Activated effector memory CD4-positive, alpha-beta T cell treated with anti-CD3 and anti-CD28 coated beads, Interleukin-2, amount 50 U/mL, for 16 hours (primary cell): ENCODE results near the gene SYNPO2.
"Not testable (repeated sequence)": the region's sequence is repeated elsewhere in the genome, so short reads cannot be mapped to it uniquely, and the experiment has no call there.

Experiments used
- DNase-seq: peaks from one replicate; pipeline ENCODE4 v3.0.0-alpha.2; 2020

The SYNPO2 gene

GRCh38 chr4:118888666-118889311, at the start of gene SYNPO2:
Gene SYNPO2 (plus strand): TSS chr4:118888854. CDS start chr4:118889037, 183 bp downstream.
- DNase-seq: peak; percentile 66

DNA sequence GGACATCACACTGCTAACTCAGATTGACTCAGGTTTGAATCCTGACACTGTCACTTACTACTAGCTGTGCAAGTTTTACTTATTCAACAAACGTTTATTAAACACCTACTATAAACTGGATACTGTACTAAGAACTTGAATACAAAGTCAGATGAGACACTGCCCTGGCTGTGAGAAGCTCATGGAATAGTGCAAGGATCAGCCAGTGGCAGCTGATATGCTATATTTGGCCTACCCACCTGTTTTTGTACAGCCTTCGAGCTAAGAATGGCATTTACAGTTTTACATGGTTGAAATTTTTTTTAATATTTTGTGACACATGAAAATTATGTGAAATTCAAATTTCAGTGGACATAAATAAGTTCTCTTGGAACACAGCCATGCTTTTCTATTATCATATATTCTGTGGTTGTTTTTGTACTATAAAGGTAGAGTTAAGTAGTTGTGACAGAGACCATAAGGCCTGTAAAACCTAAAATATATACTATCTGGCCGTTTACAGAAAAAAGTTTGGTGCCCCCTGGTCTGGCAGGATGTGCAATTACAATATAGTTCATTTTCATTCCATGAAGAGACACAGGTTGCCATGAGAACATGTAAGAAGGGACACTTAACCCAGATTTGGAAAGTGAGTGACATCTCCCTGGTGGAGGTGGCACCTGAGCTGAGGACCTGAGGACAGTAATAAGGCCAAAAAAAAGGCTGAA, 49.3 kb upstream of the SYNPO2 start:
- DNase-seq: no peak

DNA sequence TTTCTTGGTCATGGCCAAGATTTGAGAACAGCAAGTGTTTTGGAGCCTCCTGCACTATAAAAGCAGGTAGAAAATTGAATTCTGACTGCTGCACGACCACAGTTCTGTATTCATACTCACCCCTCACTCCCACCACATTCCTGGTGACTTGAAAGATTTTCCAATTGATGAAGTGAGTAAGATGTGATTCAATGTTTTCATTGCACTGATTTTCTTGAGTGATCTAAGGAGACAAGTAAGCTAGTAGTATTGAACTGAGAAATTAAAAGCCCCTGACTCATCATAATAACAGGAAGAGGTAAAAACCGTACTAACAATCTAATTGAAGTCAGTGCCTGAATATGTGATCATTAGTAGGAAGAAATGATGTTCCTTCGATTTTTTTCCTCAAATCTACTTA, 46.6 kb upstream of the SYNPO2 start:
- no peak for DNase-seq

DNA sequence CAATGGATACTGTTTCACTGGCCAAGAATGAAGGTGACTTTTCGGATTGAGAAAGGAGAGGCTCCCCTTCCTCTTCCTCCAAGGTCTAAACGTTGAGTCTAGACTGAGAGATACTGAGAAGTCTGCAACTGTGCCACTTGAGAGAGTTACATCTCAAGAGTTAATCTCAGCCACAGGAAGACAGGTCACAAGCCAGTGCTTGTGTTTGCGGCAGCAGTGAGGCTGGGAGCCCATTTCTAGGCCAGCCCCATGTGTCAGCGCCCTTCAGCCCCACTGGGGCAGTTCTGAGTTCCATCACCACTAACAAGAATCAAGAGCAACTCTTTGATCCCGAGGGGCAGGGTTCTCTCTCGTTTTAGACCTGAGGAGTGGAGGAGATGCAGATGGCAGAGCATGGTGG, 45.4 kb upstream of the SYNPO2 start:
- DNase-seq: no peak

DNA sequence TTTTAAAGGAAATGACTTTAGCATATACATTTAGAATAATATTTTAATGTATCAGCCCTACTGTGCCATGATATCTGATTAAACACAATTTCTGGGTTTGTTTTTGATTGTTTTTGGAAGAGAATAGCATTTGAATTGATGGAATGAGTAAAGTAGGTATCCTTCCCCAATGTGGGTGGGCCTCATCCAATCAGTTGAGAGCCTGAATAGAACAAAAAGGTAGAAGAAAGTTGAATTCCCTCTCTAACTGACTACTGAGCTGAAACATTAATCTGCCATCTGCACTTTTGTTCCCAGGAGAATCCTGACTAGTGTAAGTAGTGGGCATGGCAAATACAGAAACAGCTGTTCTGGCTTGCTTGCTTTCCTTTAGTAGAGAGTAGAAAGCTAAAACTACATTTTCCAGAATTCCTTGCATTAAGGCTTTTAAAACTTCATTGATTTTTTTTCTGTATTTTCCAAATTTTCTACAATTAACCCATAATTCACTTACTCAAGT, 43.1 kb upstream of the SYNPO2 start:
- no peak for DNase-seq

DNA sequence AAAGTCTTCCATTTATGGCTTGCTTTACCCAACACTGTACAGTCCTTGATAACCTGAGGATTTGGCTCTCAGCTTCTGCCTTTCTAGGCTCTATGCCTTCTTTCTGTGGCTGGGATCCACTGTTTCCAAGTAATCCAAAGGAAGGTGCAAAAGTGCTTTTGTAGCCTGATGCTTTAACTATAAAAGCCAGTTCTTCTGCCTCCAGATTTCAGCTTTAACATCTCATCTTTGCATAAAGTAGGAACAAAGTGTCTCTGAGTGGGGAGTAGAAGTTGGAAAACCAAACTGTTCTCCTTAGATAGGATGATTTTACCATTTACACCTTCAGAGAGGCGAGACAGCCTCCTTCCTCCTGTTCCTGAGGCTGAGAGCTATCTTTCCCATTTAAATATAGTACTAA, 41.7 kb upstream of the SYNPO2 start:
- DNase-seq: no peak

DNA sequence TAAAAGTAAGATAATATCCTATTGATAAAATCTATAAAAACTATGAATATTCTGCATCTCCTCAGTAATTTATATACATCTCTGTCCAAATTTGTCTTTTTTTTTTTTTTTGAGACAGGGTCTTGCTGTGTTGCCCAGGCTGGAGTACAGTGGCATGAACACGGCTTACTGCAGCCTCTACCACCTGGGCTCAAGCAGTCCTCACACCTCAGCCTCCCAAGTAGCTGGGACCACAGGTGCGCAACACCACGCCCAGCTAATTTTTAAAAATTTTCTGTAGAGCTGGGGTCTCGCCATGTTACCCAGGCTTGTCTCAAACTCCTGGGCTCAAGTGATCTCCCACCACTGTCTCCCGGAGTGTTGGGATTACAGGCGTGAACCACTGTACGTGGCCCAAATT, 40.4 kb upstream of the SYNPO2 start:
- no peak for DNase-seq

- no peak for DNase-seq
Observed at GRCh38 chr4:118848901-118849300, 39.8 kb upstream of the SYNPO2 start.

GRCh38 chr4:118849867-118850487, 38.7 kb upstream of the SYNPO2 start:
- DNase-seq: no peak

GRCh38 chr4:118850488-118851173, 38.0 kb upstream of the SYNPO2 start:
- DNase-seq: peak; percentile 71

DNA sequence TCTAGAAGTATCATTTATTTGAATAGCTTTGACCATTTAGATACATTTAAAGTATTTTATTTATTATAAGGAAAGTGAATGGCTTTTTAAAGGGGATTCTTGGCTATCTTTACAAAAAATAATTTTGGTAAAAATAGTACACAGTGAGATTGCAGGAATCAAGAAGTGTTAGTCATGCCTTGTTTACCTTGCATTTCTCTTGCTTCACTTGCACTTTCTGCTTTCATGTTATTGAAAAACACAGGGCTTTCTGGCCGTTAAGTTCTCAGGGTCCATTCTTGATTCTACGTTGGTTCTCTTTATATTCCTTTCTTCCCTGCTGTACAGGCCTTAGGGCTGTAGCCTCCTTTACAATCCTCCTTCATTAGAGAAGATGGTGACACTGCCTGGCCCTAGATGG, 30.9 kb upstream of the SYNPO2 start:
- DNase-seq: no peak

GRCh38 chr4:118858779-118859178, 29.9 kb upstream of the SYNPO2 start:
- DNase-seq: no peak

DNA sequence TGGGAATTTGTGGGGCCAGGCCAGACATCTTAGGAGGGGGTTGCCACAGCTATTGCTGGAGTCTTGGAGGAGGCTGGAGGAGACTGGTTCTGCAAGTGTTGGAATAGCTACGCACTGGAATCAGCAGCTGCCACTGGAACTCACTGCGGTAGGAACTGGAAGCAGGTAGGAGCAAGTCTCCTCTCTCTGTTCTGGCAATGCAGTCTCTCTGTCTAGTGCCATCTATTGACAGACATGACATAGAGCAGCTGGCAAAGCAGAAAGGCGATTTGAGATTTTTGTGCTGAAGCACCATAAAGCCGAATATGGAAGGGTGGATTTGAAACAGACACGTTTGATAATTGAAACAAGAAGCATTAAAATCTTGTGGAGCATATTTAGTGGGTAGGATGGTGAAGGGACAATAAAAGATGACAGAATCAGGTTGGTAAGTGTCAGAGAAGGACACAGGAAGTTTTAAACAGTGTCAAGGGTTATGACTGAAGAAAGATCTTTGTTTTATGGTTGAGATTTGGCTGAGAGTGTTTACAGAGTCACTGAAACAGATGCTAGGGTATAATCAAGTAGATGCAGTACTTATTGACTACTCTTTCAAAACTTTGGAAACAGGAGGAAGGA, 23.5 kb upstream of the SYNPO2 start:
- DNase-seq: no peak

- no peak for DNase-seq
Observed at GRCh38 chr4:118866442-118866841, 22.2 kb upstream of the SYNPO2 start.

GRCh38 chr4:118867311-118868067, 21.2 kb upstream of the SYNPO2 start:
- no peak for DNase-seq

- no peak for DNase-seq
Observed at GRCh38 chr4:118869808-118870342, 18.8 kb upstream of the SYNPO2 start.

DNA sequence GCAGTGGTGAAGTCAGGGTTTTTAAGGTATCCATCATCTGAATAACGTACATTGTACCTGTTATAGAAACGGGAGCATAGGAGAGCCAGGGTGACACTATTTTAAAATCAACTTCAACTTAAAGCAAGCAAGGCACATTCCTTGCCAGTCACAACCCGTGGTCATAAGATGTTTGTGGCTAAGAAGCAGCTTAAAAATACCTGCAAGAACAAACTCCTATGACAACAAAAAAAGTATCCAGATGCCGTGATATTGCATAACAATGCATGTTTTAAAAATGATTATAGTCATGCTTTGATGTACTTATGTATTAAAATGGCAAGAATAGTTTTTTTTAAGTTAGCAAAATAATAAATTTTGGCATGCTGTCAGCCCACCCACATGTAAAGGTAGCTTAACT, 16.5 kb upstream of the SYNPO2 start:
- DNase-seq: no peak

GRCh38 chr4:118877797-118878196, 10.9 kb upstream of the SYNPO2 start:
- DNase-seq: no peak

- DNase-seq: not testable (repeated sequence)
Observed at GRCh38 chr4:118878507-118878906, 10.1 kb upstream of the SYNPO2 start.

DNA sequence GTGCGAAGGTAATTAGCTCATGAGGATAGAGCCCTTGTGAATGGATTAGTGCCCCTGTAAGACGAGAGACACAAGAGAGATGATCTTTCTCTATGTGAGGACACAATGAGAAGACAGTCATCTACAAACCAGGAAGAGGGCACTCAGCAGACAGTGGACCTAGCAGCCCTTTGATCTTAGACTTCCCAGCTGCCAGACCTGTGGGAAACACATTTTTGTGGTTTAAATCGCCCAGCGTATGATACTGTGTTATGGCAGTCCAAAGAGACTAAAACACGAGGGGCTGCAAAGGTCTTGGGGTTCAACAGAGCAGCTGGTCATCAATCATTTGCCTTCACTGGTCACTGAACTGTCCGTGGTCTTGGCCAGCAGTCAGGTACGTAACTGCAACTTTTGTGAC, 9.2 kb upstream of the SYNPO2 start:
- DNase-seq: no peak

DNA sequence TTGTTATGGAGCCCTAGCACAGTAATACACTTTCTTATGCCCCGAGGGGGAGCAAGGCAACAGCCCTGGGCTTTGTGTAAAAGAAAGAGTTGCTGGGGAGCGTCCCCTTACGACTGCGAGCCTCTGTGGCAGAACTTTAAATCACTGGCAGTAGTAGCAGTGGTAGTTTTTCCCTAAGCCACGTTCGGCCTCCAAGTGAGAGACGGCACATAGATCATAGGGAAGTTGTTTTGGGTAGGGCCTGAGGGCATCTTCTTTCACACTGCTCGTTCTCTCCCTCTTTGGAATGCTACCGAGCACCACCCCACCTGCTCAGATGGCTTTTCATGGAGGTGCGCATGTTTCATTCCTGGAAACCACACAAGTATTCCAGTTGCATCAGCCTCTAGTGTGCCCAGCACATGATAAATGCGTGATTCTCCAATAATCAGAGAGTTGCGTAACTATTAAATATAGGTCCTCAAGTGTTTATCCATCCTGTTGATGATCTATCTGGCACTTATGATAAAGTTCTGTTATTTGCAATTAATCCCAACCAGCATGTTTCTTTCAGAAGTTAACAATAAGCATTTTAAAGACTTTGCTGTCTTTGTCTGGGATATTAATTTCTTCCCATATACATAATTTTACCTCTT, 7.0 kb upstream of the SYNPO2 start:
- no peak for DNase-seq
